ENCODE results near the gene SYVN1. TPM values are rescaled to one million over a fixed set of nuclear protein-coding genes. Genes with fewer than 3 reads are reported as not detected.

Gene SYVN1
- total and polyA plus RNA-seq, 12 donors = 22.2 to 34.0 (median 26.1) TPM

DNA sequence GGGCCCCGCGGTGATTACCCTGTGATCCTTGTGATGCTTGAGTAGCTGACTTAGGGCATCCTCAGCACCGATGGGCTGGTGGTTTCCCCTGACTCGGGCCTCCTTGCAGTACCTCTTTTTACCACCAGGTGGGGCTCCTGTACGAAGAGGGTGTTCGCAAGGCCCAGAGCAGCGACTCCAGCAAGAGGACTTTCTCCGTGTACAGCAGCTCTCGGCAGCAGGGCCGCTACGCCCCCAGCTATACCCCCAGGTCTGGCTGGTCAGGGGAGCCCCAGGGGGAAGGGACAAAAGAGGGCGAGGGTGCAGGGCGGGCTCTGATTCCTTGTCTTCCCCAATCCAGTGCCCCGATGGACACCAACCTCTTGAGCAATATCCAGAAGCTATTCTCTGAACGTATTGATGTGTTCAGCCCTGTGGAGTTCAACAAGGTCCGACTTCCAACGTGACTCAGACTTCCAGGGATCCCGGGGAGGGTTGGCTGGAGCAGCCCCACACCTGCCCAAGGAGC is 23.9 kb downstream of the SYVN1 start:
- WGBS, 2 donors = 13 to 14% methylated on average over 18 of the region's 18 CpGs
- no peak overlapping the region for H3K4me3 ChIP-seq

GRCh38 chr11:65109231-65110198 is 24.8 kb downstream of the SYVN1 start:
- Histone ChIP-seq H3K4me1 (peaks cover 19 to 60% (median 42%) of the 10 kb centered on the region in 9 donors), H3K27ac (no peak overlapping the region), H3K36me3 (peaks cover 0 to 47% (median 31%) of the 10 kb centered on the region in 9 donors), H3K27me3 (peaks cover 0 to 10% (median 0%) of the 10 kb centered on the region in 7 donors), H3K9me3 (no peaks in the 10 kb centered on the region), H3K4me3 (no peak overlapping the region)
- intact Hi-C loops (cut with DNase I) = loop anchor here in 5 of 10 donors (2.0 to 10.0 kb wide), 5 partner anchors 71 to 335 kb away; partner anchors contain the start of genes CAPN1 (in 2 of the 5), ARL2 (in 1 of the 5) and SF1 (in 1 of the 5)
- WGBS, 2 donors = 89 to 90% methylated on average over 36 of the region's 36 CpGs
- no peak for ATAC-seq
- TF ChIP-seq CTCF (IDR thresholded peaks at IDR 0.05) = no peak
- DNase-seq = no peak

More for the DNA sequence above, 23.9 kb downstream of the SYVN1 start:
- Histone ChIP-seq H3K9me3 (no peaks in the 10 kb centered on the region), H3K27ac (peak overlapping the region in 8 of 10 donors; percentile 42 to 80 (median 55)), H3K36me3 (peaks cover 0 to 46% (median 29%) of the 10 kb centered on the region in 9 donors), H3K27me3 (peaks cover 0 to 10% (median 0%) of the 10 kb centered on the region in 7 donors), H3K4me1 (peaks cover 19 to 56% (median 37%) of the 10 kb centered on the region in 9 donors)
- TF ChIP-seq CTCF (IDR thresholded peaks at IDR 0.05) = peak; percentile 95 to 100 (median 98)
- intact Hi-C loops (cut with DNase I) = loop anchor here in 5 of 10 donors (2.0 to 10.0 kb wide), 5 partner anchors 70 to 336 kb away; partner anchors contain the start of genes CAPN1 (in 2 of the 5), ARL2 (in 1 of the 5) and SF1 (in 1 of the 5)
- DNase-seq = peak; percentile 85 to 90
- peak; percentile 18 to 76 (median 56) for ATAC-seq

DNA sequence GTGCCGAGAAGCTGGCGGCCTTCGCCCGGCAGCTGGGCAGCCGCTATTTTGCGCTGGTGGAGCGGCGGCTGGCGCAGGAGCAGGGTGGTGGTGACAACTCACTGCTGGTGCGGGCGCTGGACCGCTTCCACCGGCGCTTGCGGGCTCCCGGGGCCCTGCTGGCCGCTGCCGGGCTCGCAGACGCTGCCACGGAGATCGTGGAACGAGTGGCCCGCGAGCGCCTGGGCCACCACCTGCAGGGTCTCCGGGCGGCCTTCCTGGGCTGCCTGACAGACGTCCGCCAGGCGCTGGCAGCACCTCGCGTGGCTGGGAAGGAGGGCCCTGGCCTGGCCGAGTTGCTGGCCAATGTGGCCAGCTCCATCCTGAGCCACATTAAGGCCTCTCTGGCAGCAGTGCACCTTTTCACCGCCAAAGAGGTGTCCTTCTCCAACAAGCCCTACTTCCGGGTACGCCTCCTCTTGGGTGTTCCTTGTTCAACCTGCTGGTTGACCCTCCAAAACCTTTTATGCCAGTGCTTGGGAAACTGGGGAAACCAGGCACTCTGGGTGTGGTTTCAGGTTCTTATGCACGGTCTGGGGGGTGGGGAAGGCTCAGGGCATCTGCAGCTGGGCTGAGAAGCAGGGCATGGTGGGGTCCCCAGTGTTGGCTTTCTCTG is 25.7 kb downstream of the SYVN1 start:
- Histone ChIP-seq H3K27me3 (peaks cover 0 to 10% (median 0%) of the 10 kb centered on the region in 7 donors), H3K36me3 (peaks cover 0 to 54% (median 31%) of the 10 kb centered on the region in 9 donors), H3K4me1 (peaks cover 19 to 62% (median 45%) of the 10 kb centered on the region in 9 donors), H3K27ac (no peak overlapping the region), H3K4me3 (no peak overlapping the region), H3K9me3 (no peaks in the 10 kb centered on the region)
- ATAC-seq (no peak), DNase-seq (no peak)
- intact Hi-C loops (cut with DNase I) = no loop called here
- 94 to 95% methylated on average over 38 of the region's 38 CpGs for WGBS, 2 donors
- no peak for TF ChIP-seq CTCF (IDR thresholded peaks at IDR 0.05)

Data from heart right ventricle (tissue), 16 donors.